Tibial artery (tissue), 4 donors: ENCODE results near the gene NF1.

Source experiments
- DNase-seq, 2 donors: peaks; one replicate each; pipeline ENCODE4 v3.0.0-alpha.2; 2019
- H3K27ac ChIP-seq, 2 donors: fragments of 200-600 bp; sonication (generic) in 1 of 2; 1 replicate in 1 of 2; 2 replicates in 1 of 2; pipeline ENCODE4 v1.5.1; 2018 to 2019; ENCODE audit warnings: mild to moderate bottlenecking in 1 of 2
- H3K27me3 ChIP-seq, 2 donors: fragments of 200-600 bp; sonication (generic) in 1 of 2; one replicate each; pipeline versions ENCODE4 v1.5.1 to v1.6.0; 2016 to 2019
- H3K36me3 ChIP-seq, 3 donors: fragments of 200-600 bp; sonication (generic) in 2 of 3; one replicate each; pipeline ENCODE4 v1.5.1; 2016 to 2019; ENCODE audit warnings: mild to moderate bottlenecking in 2 of 3
- H3K4me1 ChIP-seq, 4 donors: fragments of 200-600 bp; sonication (generic) in 2 of 4; 1 replicate in 3 of 4; 2 replicates in 1 of 4; pipeline ENCODE4 v1.5.1; 2016 to 2019
- H3K4me3 ChIP-seq, 2 donors: fragments of 200-600 bp; sonication (generic) in 1 of 2; 1 replicate in 1 of 2; 2 replicates in 1 of 2; pipeline ENCODE4 v1.5.1; 2018 to 2019; ENCODE audit warnings: mild to moderate bottlenecking in 2 of 2
- H3K9me3 ChIP-seq, 3 donors: fragments of 200-600 bp; sonication (generic) in 1 of 3; one replicate each; pipeline ENCODE4 v1.5.1; 2016 to 2019
- CTCF ChIP-seq, 2 experiments: fragments of 200-600 bp in 1 of 2; fragments of 450-650 bp in 1 of 2; IDR thresholded peaks; one replicate each; pipeline ENCODE4 v1.5.1; 2017 to 2019; ENCODE audit warnings: antibody characterized with exemption in 2 of 2, mild to moderate bottlenecking in 1 of 2, moderate library complexity in 1 of 2
- intact Hi-C: fragments of 100-400 bp; cut with DNase I; formaldehyde crosslinking; loops from one replicate; pipeline ENCODE4 v1.15.0; 2023; ENCODE audit warnings: low total_unique reads

NF1 gene

DNA sequence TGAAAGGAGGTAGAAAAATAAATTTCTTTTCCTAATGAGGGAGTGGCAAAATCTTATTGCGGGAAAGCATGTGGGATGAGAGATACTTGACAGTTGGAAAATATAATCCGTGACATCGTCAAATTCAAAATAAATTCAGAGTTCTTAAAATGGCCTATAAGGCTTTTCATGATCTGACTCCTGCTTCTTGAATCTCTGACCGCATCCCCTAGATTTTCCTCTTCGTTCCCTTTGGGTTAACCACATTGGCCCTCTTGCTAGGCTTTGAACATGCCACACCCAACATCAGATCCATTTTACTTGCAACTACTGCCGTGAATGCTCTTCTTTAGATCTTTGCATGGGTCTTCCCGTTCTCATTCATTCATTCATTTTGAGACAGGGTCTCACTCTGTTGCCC, 50.1 kb downstream of the NF1 start:
- no peak for TF ChIP-seq CTCF (IDR thresholded peaks at IDR 0.05)
- Histone ChIP-seq H3K27me3 (no peaks in the 10 kb centered on the region), H3K36me3 (peaks cover under 1 to 5% (median 5%) of the 10 kb centered on the region in 3 donors), H3K9me3 (no peaks in the 10 kb centered on the region), H3K4me3 (no peak overlapping the region), H3K4me1 (peaks cover 0 to 3% (median 0%) of the 10 kb centered on the region in 4 donors), H3K27ac (no peak overlapping the region)
- no peak for DNase-seq
- intact Hi-C loops, result no loop called here

DNA sequence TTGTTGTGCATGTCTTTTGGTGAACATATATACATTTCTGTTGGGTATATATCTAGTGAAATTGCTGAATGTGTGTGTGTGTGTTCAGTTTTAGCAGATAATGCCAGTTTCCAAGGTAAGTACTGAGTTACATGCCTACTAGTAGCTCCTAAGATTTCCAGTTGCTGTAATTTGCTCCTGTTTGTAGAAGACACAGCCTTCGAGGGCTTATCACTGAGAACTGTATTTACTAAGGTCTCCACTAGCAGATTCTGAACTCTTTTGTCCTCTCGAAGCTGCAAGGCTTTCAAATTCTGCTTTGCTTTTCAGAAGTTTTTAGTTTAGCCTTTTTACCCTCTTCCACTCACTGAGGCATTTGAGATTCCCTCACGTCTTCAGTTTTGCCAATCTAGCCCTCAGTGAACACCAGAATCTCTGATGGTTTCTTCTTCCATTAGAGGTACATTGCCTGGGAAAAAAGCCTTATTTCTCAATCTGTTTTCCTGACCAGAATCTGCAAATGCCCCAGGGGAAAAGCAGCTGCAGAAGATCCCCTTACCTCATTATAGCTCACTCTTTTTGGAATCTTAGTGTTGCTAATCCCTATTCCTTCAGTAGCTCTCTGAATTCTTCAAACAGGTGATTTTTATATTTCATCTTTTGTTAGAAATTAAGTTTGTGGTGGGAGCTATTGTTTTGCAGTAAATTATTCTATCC, 52.9 kb downstream of the NF1 start:
- Histone ChIP-seq H3K27ac (no peak overlapping the region), H3K9me3 (no peaks in the 10 kb centered on the region), H3K4me1 (peaks cover 0 to 3% (median 0%) of the 10 kb centered on the region in 4 donors), H3K4me3 (no peak overlapping the region), H3K36me3 (peaks cover 0 to 1% (median 0%) of the 10 kb centered on the region in 3 donors), H3K27me3 (no peaks in the 10 kb centered on the region)
- no peak for DNase-seq
- no peak for TF ChIP-seq CTCF (IDR thresholded peaks at IDR 0.05)
- intact Hi-C loops, result no loop called here

DNA sequence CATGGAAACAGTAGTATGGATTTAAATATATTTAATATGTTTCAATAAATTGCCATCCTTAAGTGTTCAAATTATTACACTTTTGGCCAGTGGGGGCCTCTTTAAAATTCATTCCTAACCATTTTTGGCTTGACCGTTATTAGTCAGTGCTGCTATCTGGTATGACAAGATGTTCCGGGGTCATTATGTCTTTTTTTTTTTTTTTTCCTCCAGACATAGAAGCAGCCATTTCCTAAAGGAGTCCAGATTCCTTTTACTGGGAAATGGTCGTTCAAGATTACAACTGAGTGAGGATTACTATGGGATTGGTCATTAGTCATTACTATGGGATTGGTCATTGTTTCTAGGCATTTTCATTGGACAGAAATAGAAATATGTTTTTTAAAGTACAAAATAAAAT, 53.4 kb downstream of the NF1 start:
- Histone ChIP-seq H3K9me3 (no peaks in the 10 kb centered on the region), H3K27ac (no peak overlapping the region), H3K4me1 (peaks cover 0 to 3% (median 0%) of the 10 kb centered on the region in 4 donors), H3K4me3 (no peak overlapping the region), H3K36me3 (no peaks in the 10 kb centered on the region), H3K27me3 (no peaks in the 10 kb centered on the region)
- intact Hi-C loops, result no loop called here
- no peak for DNase-seq
- TF ChIP-seq CTCF (IDR thresholded peaks at IDR 0.05), result no peak

DNA sequence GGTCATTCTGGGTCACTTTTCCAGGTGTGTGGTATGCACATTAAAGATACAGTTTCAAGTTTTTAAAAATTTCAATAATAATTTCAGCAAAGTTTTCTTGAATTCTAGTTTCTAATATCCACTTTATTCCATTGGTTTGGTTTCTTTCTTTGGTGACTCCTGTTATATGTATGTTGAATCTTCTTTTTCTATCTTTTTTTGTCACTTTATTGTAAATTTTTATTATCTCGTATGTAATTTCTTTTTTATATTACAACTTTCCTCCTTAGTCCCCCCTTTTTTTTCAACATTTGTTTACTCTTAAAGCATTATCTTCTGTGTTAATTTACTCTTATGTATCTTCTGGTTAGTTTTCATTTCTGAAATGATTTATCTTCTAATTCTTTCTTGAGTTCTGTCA, 57.5 kb downstream of the NF1 start:
- TF ChIP-seq CTCF (IDR thresholded peaks at IDR 0.05), result no peak
- H3K36me3 ChIP-seq, result peaks cover 0 to 8% (median 6%) of the 10 kb centered on the region in 3 donors
- no peaks in the 10 kb centered on the region for H3K9me3 ChIP-seq
- H3K27me3 ChIP-seq, result no peaks in the 10 kb centered on the region
- H3K4me1 ChIP-seq, result peaks cover 0 to 3% (median 0%) of the 10 kb centered on the region in 4 donors
- H3K27ac ChIP-seq, result no peak overlapping the region
- intact Hi-C loops, result no loop called here
- no peak for DNase-seq
- H3K4me3 ChIP-seq, result no peak overlapping the region

GRCh38 chr17:31155208-31155810, 60.5 kb downstream of the NF1 start:
- no peak for TF ChIP-seq CTCF (IDR thresholded peaks at IDR 0.05)
- intact Hi-C loops, result no loop called here
- no peak for DNase-seq

More at GRCh38 chr17:31155208-31155810, 60.5 kb downstream of the NF1 start:
- H3K4me1 ChIP-seq, result no peaks in the 10 kb centered on the region
- H3K27ac ChIP-seq, result no peak overlapping the region
- H3K4me3 ChIP-seq, result no peak overlapping the region
- no peaks in the 10 kb centered on the region for H3K27me3 ChIP-seq
- no peaks in the 10 kb centered on the region for H3K9me3 ChIP-seq
- peaks cover 8 to 21% (median 9%) of the 10 kb centered on the region in 3 donors for H3K36me3 ChIP-seq
